Cardiac fibroblast (primary cell): ENCODE data around the gene NSUN7.

Experiments
- DNase-seq, 2 donors: peaks; one replicate each; pipeline versions ENCODE4 v3.0.0 to v3.0.0-alpha.2; 2010; ENCODE audit warnings: low read depth in 2 of 2
- H3K4me3 ChIP-seq, 2 donors: replicated peaks in 1 of 2; 1 replicate in 1 of 2; 2 replicates in 1 of 2; pipeline ENCODE4 v1.5.1; 2011; ENCODE audit warnings: low read depth in 2 of 2, low read length in 2 of 2, mild to moderate bottlenecking in 2 of 2, moderate library complexity in 1 of 2
- CTCF ChIP-seq: IDR thresholded peaks from one replicate; pipeline ENCODE4 v1.5.1; 2011; ENCODE audit warnings: low read depth, mild to moderate bottlenecking, low read length, inconsistent platforms

The NSUN7 gene

GRCh38 chr4:40782876-40783275, 33.1 kb downstream of the NSUN7 start:
- no peak overlapping the region for H3K4me3 ChIP-seq
- TF ChIP-seq CTCF, result no peak
- DNase-seq, result no peak

- no peak for TF ChIP-seq CTCF
- DNase-seq, result no peak
- no peak overlapping the region for H3K4me3 ChIP-seq
Measured at GRCh38 chr4:40785727-40786126, 36.0 kb downstream of the NSUN7 start.

- no peak overlapping the region for H3K4me3 ChIP-seq
- no peak for TF ChIP-seq CTCF
- DNase-seq, result no peak
Measured at GRCh38 chr4:40788331-40788730, 38.6 kb downstream of the NSUN7 start.

- no peak for TF ChIP-seq CTCF
- H3K4me3 ChIP-seq, result no peak overlapping the region
- DNase-seq, result no peak
Measured at GRCh38 chr4:40789031-40789430, 39.3 kb downstream of the NSUN7 start.

- no peak for TF ChIP-seq CTCF
- no peak overlapping the region for H3K4me3 ChIP-seq
- DNase-seq, result no peak
Measured at GRCh38 chr4:40789771-40790170, 40.0 kb downstream of the NSUN7 start.

- DNase-seq, result no peak
- H3K4me3 ChIP-seq, result no peak overlapping the region
- no peak for TF ChIP-seq CTCF
Measured at GRCh38 chr4:40800064-40800463, 50.3 kb downstream of the NSUN7 start.

GRCh38 chr4:40804598-40804997, 54.8 kb downstream of the NSUN7 start:
- no peak overlapping the region for H3K4me3 ChIP-seq
- no peak for TF ChIP-seq CTCF
- DNase-seq, result no peak
